ENCODE measurements around the gene ELAVL3.

Gene ELAVL3

GRCh38 chr19:11421371-11422098, 59.3 kb downstream of the ELAVL3 start:
- H4K20me1 ChIP-seq (ENCODE audit: insufficient read depth) = no peaks in the 10 kb centered on the region

GRCh38 chr19:11420429-11421370, 60.1 kb downstream of the ELAVL3 start:
- TF ChIP-seq CTCF (conservative IDR thresholded peaks at IDR 0.05; ENCODE audit: low read depth, low read length) = no peak
- Histone ChIP-seq H3K4me1 (ENCODE audit: low read depth, poor library complexity, severe bottlenecking) (peaks cover 4% of the 10 kb centered on the region), H3K4me3 (IDR thresholded peaks at IDR 0.05; ENCODE audit: insufficient read depth, low read depth, low read length) (no peak overlapping the region), H3K79me2 (ENCODE audit: insufficient read depth, low read depth) (no peaks in the 10 kb centered on the region), H4K20me1 (ENCODE audit: insufficient read depth) (no peaks in the 10 kb centered on the region), H3K27ac (no peak overlapping the region), H3K4me2 (peak overlapping the region; percentile 57; the same call in 1 of the 2 replicates), H2AFZ (ENCODE audit: low read depth) (peak overlapping the region; percentile 70; the same call in 1 of the 2 replicates), H3K36me3 (ENCODE audit: insufficient read depth) (no peaks in the 10 kb centered on the region), H3K9ac (no peak overlapping the region), H3K27me3 (ENCODE audit: insufficient read depth, low read depth) (peaks cover 41% of the 10 kb centered on the region)

More at GRCh38 chr19:11421371-11422098, 59.3 kb downstream of the ELAVL3 start:
- Histone ChIP-seq H3K4me2 (peak overlapping the region; percentile 57), H3K27ac (no peak overlapping the region), H3K36me3 (ENCODE audit: insufficient read depth) (no peaks in the 10 kb centered on the region), H3K79me2 (ENCODE audit: insufficient read depth, low read depth) (no peaks in the 10 kb centered on the region), H3K27me3 (ENCODE audit: insufficient read depth, low read depth) (peaks cover 33% of the 10 kb centered on the region), H2AFZ (ENCODE audit: low read depth) (peak overlapping the region; percentile 70), H3K9ac (no peak overlapping the region), H3K4me1 (ENCODE audit: low read depth, poor library complexity, severe bottlenecking) (peaks cover 4% of the 10 kb centered on the region), H3K4me3 (IDR thresholded peaks at IDR 0.05; ENCODE audit: insufficient read depth, low read depth, low read length) (no peak overlapping the region)
- TF ChIP-seq CTCF (conservative IDR thresholded peaks at IDR 0.05; ENCODE audit: low read depth, low read length) = no peak

- no peaks in the 10 kb centered on the region for H3K36me3 ChIP-seq (ENCODE audit: insufficient read depth)
- no peak within 1 kb of the TSS for H3K27ac ChIP-seq
- H3K4me1 ChIP-seq (ENCODE audit: low read depth, poor library complexity, severe bottlenecking) = peaks cover 4% of the 10 kb centered on the region
- no peak within 1 kb of the TSS for H3K4me3 ChIP-seq (IDR thresholded peaks at IDR 0.05; ENCODE audit: insufficient read depth, low read depth, low read length)
- peaks cover 49% of the 10 kb centered on the region for H3K27me3 ChIP-seq (ENCODE audit: insufficient read depth, low read depth)
- H2AFZ ChIP-seq (ENCODE audit: low read depth) = no peak within 1 kb of the TSS
- no peak within 1 kb of the TSS for H3K9ac ChIP-seq
- H4K20me1 ChIP-seq (ENCODE audit: insufficient read depth) = no peaks in the 10 kb centered on the region
- H3K79me2 ChIP-seq (ENCODE audit: insufficient read depth, low read depth) = no peaks in the 10 kb centered on the region
- TF ChIP-seq CTCF (conservative IDR thresholded peaks at IDR 0.05; ENCODE audit: low read depth, low read length) = no peak
- H3K4me2 ChIP-seq = no peak within 1 kb of the TSS
Measured at GRCh38 chr19:11418549-11419506, 62.0 kb downstream of the ELAVL3 start, which contains the start of gene RGL3. Gene RGL3, minus strand, starts transcription at chr19:11419314. Its CDS starts 36 bp downstream, at chr19:11419278.

GRCh38 chr19:11418094-11418548, 62.7 kb downstream of the ELAVL3 start:
- peaks cover 4% of the 10 kb centered on the region for H3K4me1 ChIP-seq (ENCODE audit: low read depth, poor library complexity, severe bottlenecking)
- no peak overlapping the region for H3K27ac ChIP-seq
- H4K20me1 ChIP-seq (ENCODE audit: insufficient read depth) = no peaks in the 10 kb centered on the region
- H3K4me2 ChIP-seq = no peak overlapping the region
- no peak overlapping the region for H2AFZ ChIP-seq (ENCODE audit: low read depth)
- no peaks in the 10 kb centered on the region for H3K36me3 ChIP-seq (ENCODE audit: insufficient read depth)
- no peak overlapping the region for H3K4me3 ChIP-seq (IDR thresholded peaks at IDR 0.05; ENCODE audit: insufficient read depth, low read depth, low read length)
- no peak for TF ChIP-seq CTCF (conservative IDR thresholded peaks at IDR 0.05; ENCODE audit: low read depth, low read length)
- H3K27me3 ChIP-seq (ENCODE audit: insufficient read depth, low read depth) = peaks cover 44% of the 10 kb centered on the region
- no peaks in the 10 kb centered on the region for H3K79me2 ChIP-seq (ENCODE audit: insufficient read depth, low read depth)
- H3K9ac ChIP-seq = no peak overlapping the region

Measured in KMS-11 (cell line).